ENCODE results near the gene RDH5.
"Not testable (repeated sequence)": the region's sequence is repeated elsewhere in the genome, so short reads cannot be mapped to it uniquely, and the experiment has no call there.

The RDH5 gene

GRCh38 chr12:55746174-55746912 lies 26.1 kb downstream of the RDH5 start:
- no peak for DNase-seq

- no peak for DNase-seq
Observed at GRCh38 chr12:55746913-55747231, 26.7 kb downstream of the RDH5 start.

- no peak for DNase-seq
Observed at GRCh38 chr12:55748230-55748993, 28.2 kb downstream of the RDH5 start.

- no peak for DNase-seq
Observed at GRCh38 chr12:55755246-55755645, 35.1 kb downstream of the RDH5 start.

GRCh38 chr12:55757701-55758100 lies 37.5 kb downstream of the RDH5 start:
- no peak for DNase-seq

- not testable (repeated sequence) for DNase-seq
Observed at GRCh38 chr12:55758575-55758974, 38.4 kb downstream of the RDH5 start.

- peak in 2 of 5 experiments; percentile 37 to 69 for DNase-seq
Observed at GRCh38 chr12:55760663-55761062, 40.5 kb downstream of the RDH5 start.

- DNase-seq: no peak
Observed at GRCh38 chr12:55762646-55763045, 42.5 kb downstream of the RDH5 start.

- DNase-seq: no peak
Observed at GRCh38 chr12:55765736-55766290, 45.6 kb downstream of the RDH5 start.

GRCh38 chr12:55767156-55767555 lies 47.0 kb downstream of the RDH5 start:
- DNase-seq: no peak

GRCh38 chr12:55771736-55772135 lies 51.5 kb downstream of the RDH5 start:
- no peak for DNase-seq

Measured in T-helper 2 cell (primary cell).